Left ventricle myocardium inferior (tissue), 1 donor: ENCODE measurements around the gene ARHGEF10L. TPM values are rescaled to one million over a fixed set of nuclear protein-coding genes. Genes with fewer than 3 reads are reported as not detected.

Experiments used
- DNase-seq: peaks from one replicate; pipeline ENCODE4 v3.0.0-alpha.2; 2020
- H3K27ac ChIP-seq: fragments of 200-600 bp; replicated peaks from 2 replicates; pipeline ENCODE4 v1.8.0; 2021
- H3K27me3 ChIP-seq: fragments of 200-600 bp; 2 replicates; pipeline ENCODE4 v1.8.0; 2021; ENCODE audit warnings: low read depth
- H3K36me3 ChIP-seq: fragments of 200-600 bp; 2 replicates; pipeline ENCODE4 v1.8.0; 2021
- H3K4me1 ChIP-seq: fragments of 200-600 bp; 2 replicates; pipeline ENCODE4 v1.8.0; 2021
- H3K4me3 ChIP-seq: fragments of 200-600 bp; 2 replicates; pipeline ENCODE4 v1.8.0; 2021; ENCODE audit warnings: mild to moderate bottlenecking, moderate library complexity
- H3K9me3 ChIP-seq: fragments of 200-600 bp; replicated peaks from 2 replicates; pipeline ENCODE4 v1.8.0; 2021
- intact Hi-C: fragments of 100-400 bp; cut with micrococcal nuclease; formaldehyde crosslinking; loops from one replicate; pipeline ENCODE4 v1.11.0; 2022
- total RNA-seq: library from RNA; stranded (reverse); fragmentation: NEBNext Ultra II Directional; extraction: Animal tissue kit (Norgen Biotek cat#: 25700); gene quantifications from one replicate; pipeline ENCODE4 v1.2.1, GENCODE V29; 2021
- TF ChIP-seq, protein P1 (sequence below): fragments of 200-600 bp; IDR thresholded peaks from 2 replicates; pipeline ENCODE4 v1.8.0; 2021; ENCODE audit warnings: antibody characterized with exemption, mild to moderate bottlenecking, borderline replicate concordance
- donor health status: DM: no; HTN: yes; CAD: no; lungs with severe emphysema.

Gene ARHGEF10L
- total RNA-seq, 1 donor from 2014 or later, result 59.1 TPM

DNA sequence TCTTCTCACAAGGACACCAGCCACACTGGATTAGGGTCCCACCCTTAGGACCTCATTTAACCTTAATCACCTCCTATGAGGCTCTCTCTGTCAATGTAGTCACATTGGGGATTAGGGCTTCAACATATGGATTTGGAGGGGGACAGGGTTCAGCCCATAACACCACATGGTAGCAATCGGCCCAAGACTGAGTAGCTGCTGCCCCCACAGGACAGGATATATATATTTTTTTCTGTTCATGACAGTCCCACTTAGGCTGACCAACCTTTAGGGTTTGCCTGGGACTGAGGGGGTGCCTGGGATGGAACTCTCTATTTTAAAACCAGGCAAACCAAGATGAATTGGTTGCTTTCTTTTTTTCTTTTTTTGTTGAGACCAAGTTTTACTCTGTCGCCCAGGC, 207.4 kb downstream of the ARHGEF10L start:
- Histone ChIP-seq H3K9me3 (no peaks in the 10 kb centered on the region), H3K36me3 (no peaks in the 10 kb centered on the region), H3K27me3 (peaks cover 32% of the 10 kb centered on the region), H3K4me1 (peaks cover 9% of the 10 kb centered on the region), H3K4me3 (no peak overlapping the region), H3K27ac (no peak overlapping the region)
- intact Hi-C loops, result no loop called here
- TF ChIP-seq, protein P1, sequence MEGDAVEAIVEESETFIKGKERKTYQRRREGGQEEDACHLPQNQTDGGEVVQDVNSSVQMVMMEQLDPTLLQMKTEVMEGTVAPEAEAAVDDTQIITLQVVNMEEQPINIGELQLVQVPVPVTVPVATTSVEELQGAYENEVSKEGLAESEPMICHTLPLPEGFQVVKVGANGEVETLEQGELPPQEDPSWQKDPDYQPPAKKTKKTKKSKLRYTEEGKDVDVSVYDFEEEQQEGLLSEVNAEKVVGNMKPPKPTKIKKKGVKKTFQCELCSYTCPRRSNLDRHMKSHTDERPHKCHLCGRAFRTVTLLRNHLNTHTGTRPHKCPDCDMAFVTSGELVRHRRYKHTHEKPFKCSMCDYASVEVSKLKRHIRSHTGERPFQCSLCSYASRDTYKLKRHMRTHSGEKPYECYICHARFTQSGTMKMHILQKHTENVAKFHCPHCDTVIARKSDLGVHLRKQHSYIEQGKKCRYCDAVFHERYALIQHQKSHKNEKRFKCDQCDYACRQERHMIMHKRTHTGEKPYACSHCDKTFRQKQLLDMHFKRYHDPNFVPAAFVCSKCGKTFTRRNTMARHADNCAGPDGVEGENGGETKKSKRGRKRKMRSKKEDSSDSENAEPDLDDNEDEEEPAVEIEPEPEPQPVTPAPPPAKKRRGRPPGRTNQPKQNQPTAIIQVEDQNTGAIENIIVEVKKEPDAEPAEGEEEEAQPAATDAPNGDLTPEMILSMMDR, result no peak
- no peak for DNase-seq

Other genes starting within 250 kb of the ARHGEF10L start
- gene PADI4, start 231.5 kb upstream of the ARHGEF10L start, total RNA-seq, result 0.22 TPM
- gene PADI6, start 167.5 kb upstream of the ARHGEF10L start, total RNA-seq, result not detected
- 10.9 TPM for gene RCC2, start 100.0 kb upstream of the ARHGEF10L start, total RNA-seq
- not detected for gene ACTL8, start 215.6 kb downstream of the ARHGEF10L start, total RNA-seq